Lower leg skin (tissue), 3 donors: ENCODE data around the gene PRKAR1B.

Experiments
- CTCF ChIP-seq, 3 donors: fragments of 450-650 bp; IDR thresholded peaks; one replicate each; pipeline ENCODE4 v1.5.1; 2016; ENCODE audit warnings: antibody characterized with exemption in 3 of 3, mild to moderate bottlenecking in 3 of 3, moderate library complexity in 2 of 3
- POLR2A ChIP-seq, 2 donors: fragments of 450-650 bp; IDR thresholded peaks; one replicate each; pipeline ENCODE4 v1.6.1; 2016 to 2017; ENCODE audit warnings: antibody characterized with exemption in 2 of 2, mild to moderate bottlenecking in 1 of 2, moderate library complexity in 1 of 2

- no peak for TF ChIP-seq POLR2A (IDR thresholded peaks at IDR 0.05)
- TF ChIP-seq CTCF (IDR thresholded peaks at IDR 0.05): no peak
Observed at GRCh38 chr7:681551-682307, 45.4 kb downstream of the PRKAR1B start.
